ENCODE measurements around the gene MAML2.

MAML2 gene

DNA sequence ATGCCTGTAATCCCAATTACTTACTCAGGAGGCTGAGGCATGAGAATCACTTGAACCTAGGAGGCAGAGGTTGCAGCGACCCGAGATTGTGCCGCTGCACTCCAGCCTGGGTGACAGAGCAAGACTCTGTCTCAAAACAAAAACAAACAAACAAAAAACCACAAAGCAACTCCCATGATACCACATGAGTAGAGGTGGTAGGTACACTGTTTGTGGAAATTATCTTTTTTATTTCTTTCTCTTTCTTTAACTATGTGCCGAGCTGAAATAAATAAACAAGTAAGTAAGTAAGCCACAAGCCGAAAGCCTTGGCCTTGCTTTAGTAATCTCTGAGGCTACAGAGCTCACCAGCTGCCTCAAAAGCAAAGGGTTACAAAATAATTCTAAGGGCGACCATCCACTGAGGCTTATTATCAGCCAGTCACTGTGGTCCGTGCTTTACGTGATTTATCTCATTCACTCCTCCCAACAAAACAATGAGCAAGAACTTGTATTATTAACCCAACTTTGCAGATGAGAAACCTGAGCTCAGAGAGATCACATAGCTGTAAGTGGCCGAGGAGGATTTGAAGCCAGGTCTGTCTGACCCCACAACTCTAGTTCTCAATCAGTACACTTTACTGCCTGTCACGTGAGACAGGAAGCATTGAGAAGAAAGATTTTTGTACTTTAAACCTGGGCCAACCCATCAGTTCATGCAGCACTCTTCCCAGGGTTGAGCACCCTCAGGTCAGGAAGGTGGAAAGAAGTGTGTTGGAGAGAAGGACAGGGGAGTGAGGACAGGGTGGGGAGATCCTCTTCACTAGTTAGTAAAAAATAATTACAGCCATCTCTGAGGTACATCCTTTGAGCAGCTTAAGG, 349.3 kb downstream of the MAML2 start:
- TF ChIP-seq, protein P1, sequence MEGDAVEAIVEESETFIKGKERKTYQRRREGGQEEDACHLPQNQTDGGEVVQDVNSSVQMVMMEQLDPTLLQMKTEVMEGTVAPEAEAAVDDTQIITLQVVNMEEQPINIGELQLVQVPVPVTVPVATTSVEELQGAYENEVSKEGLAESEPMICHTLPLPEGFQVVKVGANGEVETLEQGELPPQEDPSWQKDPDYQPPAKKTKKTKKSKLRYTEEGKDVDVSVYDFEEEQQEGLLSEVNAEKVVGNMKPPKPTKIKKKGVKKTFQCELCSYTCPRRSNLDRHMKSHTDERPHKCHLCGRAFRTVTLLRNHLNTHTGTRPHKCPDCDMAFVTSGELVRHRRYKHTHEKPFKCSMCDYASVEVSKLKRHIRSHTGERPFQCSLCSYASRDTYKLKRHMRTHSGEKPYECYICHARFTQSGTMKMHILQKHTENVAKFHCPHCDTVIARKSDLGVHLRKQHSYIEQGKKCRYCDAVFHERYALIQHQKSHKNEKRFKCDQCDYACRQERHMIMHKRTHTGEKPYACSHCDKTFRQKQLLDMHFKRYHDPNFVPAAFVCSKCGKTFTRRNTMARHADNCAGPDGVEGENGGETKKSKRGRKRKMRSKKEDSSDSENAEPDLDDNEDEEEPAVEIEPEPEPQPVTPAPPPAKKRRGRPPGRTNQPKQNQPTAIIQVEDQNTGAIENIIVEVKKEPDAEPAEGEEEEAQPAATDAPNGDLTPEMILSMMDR (IDR thresholded peaks at IDR 0.05) = no peak
- no peak for TF ChIP-seq ZFX (IDR thresholded peaks at IDR 0.05; ENCODE audit: borderline replicate concordance)
- no peak overlapping the region for H3K27ac ChIP-seq

- no peak overlapping the region for H3K27ac ChIP-seq
- TF ChIP-seq ZFX (IDR thresholded peaks at IDR 0.05; ENCODE audit: borderline replicate concordance) = no peak
- TF ChIP-seq, protein P1 (IDR thresholded peaks at IDR 0.05) = no peak
These were observed 351.4 kb downstream of the MAML2 start for GRCh38 chr11:95991545-95991944.

- no peak overlapping the region for H3K27ac ChIP-seq
- TF ChIP-seq, protein P1 (IDR thresholded peaks at IDR 0.05) = no peak
- no peak for TF ChIP-seq ZFX (IDR thresholded peaks at IDR 0.05; ENCODE audit: borderline replicate concordance)
These were observed 351.9 kb downstream of the MAML2 start for GRCh38 chr11:95991101-95991500.

- H3K27ac ChIP-seq = no peak overlapping the region
- TF ChIP-seq, protein P1 (IDR thresholded peaks at IDR 0.05) = no peak
- no peak for TF ChIP-seq ZFX (IDR thresholded peaks at IDR 0.05; ENCODE audit: borderline replicate concordance)
These were observed 353.2 kb downstream of the MAML2 start for GRCh38 chr11:95989780-95990179.

DNA sequence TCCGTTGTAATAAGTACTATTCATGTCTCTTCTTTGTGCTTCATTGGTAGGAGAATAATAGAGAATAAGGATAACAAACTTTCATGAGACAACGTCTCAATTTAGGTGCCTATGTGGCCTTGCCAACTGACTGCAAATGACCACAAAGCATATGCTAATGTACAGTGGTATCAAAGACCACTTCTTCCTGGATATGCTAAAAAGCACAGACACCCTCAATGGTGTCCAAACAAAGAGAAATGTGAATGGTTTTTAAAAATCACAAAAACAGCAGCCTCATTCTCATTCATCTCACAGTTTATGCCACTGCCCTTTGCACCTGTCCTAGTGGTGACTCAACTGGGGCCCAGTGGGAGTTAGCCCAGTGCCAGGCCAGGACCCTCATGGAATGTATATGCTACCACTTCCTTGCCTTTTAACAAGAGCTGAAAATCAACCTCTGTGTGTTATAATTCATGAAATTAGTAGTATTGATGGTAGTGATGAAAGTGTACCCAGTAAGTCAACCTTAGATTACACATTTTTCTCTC, 353.9 kb downstream of the MAML2 start:
- TF ChIP-seq, protein P1 (IDR thresholded peaks at IDR 0.05) = no peak
- no peak for TF ChIP-seq ZFX (IDR thresholded peaks at IDR 0.05; ENCODE audit: borderline replicate concordance)

DNA sequence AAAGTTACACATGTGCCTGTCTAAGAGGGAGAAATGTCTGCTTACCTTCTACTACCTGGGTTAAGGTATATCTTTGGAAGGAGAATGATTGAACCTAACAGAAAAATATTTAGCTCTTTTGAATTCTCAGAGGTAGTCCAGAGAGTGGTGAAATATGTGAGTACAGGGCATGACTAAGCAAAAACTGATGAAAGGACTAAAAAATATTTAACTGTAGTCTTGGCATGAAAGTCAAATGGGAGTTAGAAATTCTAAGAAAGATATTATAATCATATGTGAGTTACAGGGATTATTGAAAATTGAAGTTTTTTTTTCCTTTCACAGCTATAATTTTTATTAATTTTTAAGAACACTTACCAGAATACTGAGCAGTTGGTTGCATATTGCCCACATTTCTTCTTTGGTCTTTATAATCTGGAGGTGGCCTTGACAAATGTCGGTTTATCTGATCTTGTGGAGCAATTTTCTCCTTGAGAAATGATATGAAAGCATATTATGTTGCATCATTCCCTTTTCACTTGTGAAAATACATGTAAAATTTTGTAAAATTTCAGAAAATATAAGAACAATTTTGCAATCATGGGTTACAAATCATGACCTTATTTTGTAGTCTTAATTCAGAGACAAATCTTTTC, 357.7 kb downstream of the MAML2 start:
- no peak overlapping the region for H3K27ac ChIP-seq
- TF ChIP-seq, protein P1 (IDR thresholded peaks at IDR 0.05) = no peak
- no peak for TF ChIP-seq ZFX (IDR thresholded peaks at IDR 0.05; ENCODE audit: borderline replicate concordance)

More for the DNA sequence above, 353.9 kb downstream of the MAML2 start:
- H3K27ac ChIP-seq = no peak overlapping the region

- TF ChIP-seq ZFX (IDR thresholded peaks at IDR 0.05; ENCODE audit: borderline replicate concordance) = no peak
- TF ChIP-seq, protein P1 (IDR thresholded peaks at IDR 0.05) = no peak
These were observed 358.9 kb downstream of the MAML2 start for GRCh38 chr11:95984072-95984471.

More at GRCh38 chr11:95984072-95984471, 358.9 kb downstream of the MAML2 start:
- no peak overlapping the region for H3K27ac ChIP-seq

Measured in 22Rv1 (cell line).